Esophagus (tissue), 2 donors: ENCODE results near the gene ZFAND3. TPM values are rescaled to one million over a fixed set of nuclear protein-coding genes. Genes with fewer than 3 reads are reported as not detected.

Experiments
- H3K27ac ChIP-seq, 2 donors: one replicate each; pipeline ENCODE4 v1.5.1; 2013; ENCODE audit warnings: low read depth in 2 of 2, mild to moderate bottlenecking in 2 of 2, inconsistent platforms in 1 of 2, low read length in 1 of 2, moderate library complexity in 1 of 2
- H3K27me3 ChIP-seq, 2 donors: one replicate each; pipeline ENCODE4 v1.6.1; 2013; ENCODE audit warnings: low read length in 2 of 2, control low read depth in 1 of 2, mild to moderate bottlenecking in 1 of 2; ENCODE audit not compliant: insufficient read depth in 2 of 2, control insufficient read depth in 1 of 2
- H3K36me3 ChIP-seq, 2 donors: one replicate each; pipeline ENCODE4 v1.6.1; 2013; ENCODE audit warnings: low read length in 1 of 2; ENCODE audit not compliant: control insufficient read depth in 2 of 2, insufficient read depth in 2 of 2
- H3K4me1 ChIP-seq, 2 donors: one replicate each; pipeline ENCODE4 v1.6.1; 2013; ENCODE audit warnings: low read length in 1 of 2; ENCODE audit not compliant: control insufficient read depth in 2 of 2, insufficient read depth in 2 of 2
- H3K4me3 ChIP-seq, 2 donors: one replicate each; pipeline ENCODE4 v1.5.1; 2013; ENCODE audit warnings: low read length in 2 of 2, mild to moderate bottlenecking in 2 of 2, low read depth in 1 of 2, moderate library complexity in 1 of 2
- H3K9me3 ChIP-seq, 2 donors: one replicate each; pipeline ENCODE4 v1.6.1; 2013; ENCODE audit warnings: mild to moderate bottlenecking in 2 of 2, low read depth in 1 of 2, low read length in 1 of 2, moderate library complexity in 1 of 2; ENCODE audit not compliant: control insufficient read depth in 2 of 2, insufficient read depth in 1 of 2
- WGBS, 2 donors: extraction: QIAGEN DNeasy Blood & Tissue Kit; methylation state at CpG; one replicate each; pipeline ENCODE4 v1.1.7; 2013; 5-methylcytosine and 5-hydroxymethylcytosine counted together
- polyA plus RNA-seq, 2 donors: library from polyadenylated mRNA; stranded (reverse); fragments of 200-250 nt; gene quantifications; one replicate each; pipeline ENCODE4 v1.2.3, GENCODE V29; 2013
- donor health status: healthy with polysubstance abuse.
- donor health status: Bipolar disorder and iron deficiency.

Gene ZFAND3
- polyA plus RNA-seq, 2 donors, result 20.6 to 21.9 TPM

DNA sequence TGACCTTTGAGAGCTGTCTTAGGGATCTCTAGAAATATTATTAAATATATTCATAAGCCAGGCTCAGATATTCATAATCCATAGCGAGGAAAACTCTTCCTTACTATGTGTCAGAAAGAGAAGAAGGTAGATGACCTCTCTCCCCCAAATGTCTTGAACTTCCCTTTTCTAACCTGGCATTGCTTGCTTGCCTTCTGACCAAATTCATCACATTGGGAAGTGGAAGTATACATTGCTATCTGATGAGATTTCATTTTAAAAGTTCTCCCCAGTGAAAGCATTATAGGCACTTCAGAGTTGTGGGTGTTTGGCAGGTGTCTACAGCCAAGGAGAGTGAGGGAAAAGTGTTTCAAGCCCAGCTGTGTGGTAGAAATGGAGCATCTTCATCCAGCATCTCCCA, 197.3 kb downstream of the ZFAND3 start:
- H3K27me3 ChIP-seq, result no peaks in the 10 kb centered on the region
- H3K36me3 ChIP-seq, result no peaks in the 10 kb centered on the region
- no peak overlapping the region for H3K4me3 ChIP-seq
- no peak overlapping the region for H3K27ac ChIP-seq
- no peaks in the 10 kb centered on the region for H3K9me3 ChIP-seq
- 92 to 94% methylated on average over 1 of the region's 1 CpG for WGBS, 2 donors
- no peaks in the 10 kb centered on the region for H3K4me1 ChIP-seq

DNA sequence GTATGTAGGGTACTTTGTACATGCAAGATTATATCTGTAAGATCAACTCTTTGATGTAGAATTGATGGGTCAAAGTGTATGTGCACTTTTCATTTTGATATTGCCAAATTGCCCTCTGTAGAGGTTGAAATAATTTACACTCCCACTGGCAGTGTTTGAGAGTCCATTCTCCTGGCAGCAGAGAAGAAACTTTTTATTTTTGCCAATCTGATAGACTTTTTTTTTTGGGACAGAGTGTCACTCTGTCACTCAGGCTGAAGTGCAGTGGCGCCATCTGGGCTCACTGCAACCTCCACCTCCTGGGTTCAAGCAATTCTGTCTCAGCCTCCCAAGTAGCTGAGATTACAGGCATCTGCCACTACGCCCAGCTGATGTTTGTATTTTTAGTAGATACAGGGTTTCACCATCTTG, 199.2 kb downstream of the ZFAND3 start:
- H3K9me3 ChIP-seq, result no peaks in the 10 kb centered on the region
- no peak overlapping the region for H3K27ac ChIP-seq
- WGBS, 2 donors, result 85 to 96% methylated on average over 2 of the region's 2 CpGs
- no peaks in the 10 kb centered on the region for H3K36me3 ChIP-seq
- H3K4me1 ChIP-seq, result no peaks in the 10 kb centered on the region
- no peak overlapping the region for H3K4me3 ChIP-seq
- H3K27me3 ChIP-seq, result no peaks in the 10 kb centered on the region

- Histone ChIP-seq H3K4me1 (no peaks in the 10 kb centered on the region), H3K27me3 (no peaks in the 10 kb centered on the region), H3K36me3 (no peaks in the 10 kb centered on the region), H3K9me3 (no peaks in the 10 kb centered on the region), H3K27ac (no peak overlapping the region), H3K4me3 (no peak overlapping the region)
- 65 to 70% methylated on average over 2 of the region's 2 CpGs for WGBS, 2 donors
These were observed 201.1 kb downstream of the ZFAND3 start for GRCh38 chr6:38020593-38020992.

DNA sequence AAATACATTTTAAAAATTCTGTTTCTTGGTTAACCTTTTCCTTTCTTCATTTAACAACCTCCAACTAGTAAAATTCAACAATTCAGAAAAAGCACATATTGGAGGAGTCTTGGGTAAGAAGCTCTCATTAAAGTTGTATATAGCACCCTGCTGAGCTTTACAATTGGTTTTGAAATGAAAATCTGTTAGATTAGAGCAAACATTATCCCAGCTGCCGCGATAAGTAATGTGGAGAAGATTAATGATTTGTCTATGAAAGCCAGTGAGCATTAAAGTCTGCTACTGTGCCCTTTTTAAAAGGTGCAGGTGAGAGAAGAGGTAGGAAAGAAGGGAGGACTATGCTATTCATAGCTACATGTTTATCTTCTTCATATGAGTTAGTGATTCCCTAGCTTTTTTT, 201.5 kb downstream of the ZFAND3 start:
- no peaks in the 10 kb centered on the region for H3K9me3 ChIP-seq
- H3K27ac ChIP-seq, result no peak overlapping the region
- H3K4me1 ChIP-seq, result no peaks in the 10 kb centered on the region
- H3K4me3 ChIP-seq, result no peak overlapping the region
- H3K36me3 ChIP-seq, result no peaks in the 10 kb centered on the region
- H3K27me3 ChIP-seq, result no peaks in the 10 kb centered on the region
- WGBS, 2 donors, result 59 to 71% methylated on average over 2 of the region's 2 CpGs

- WGBS, 2 donors, result 50 to 58% methylated on average over 1 of the region's 1 CpG
- no peak overlapping the region for H3K4me3 ChIP-seq
- no peaks in the 10 kb centered on the region for H3K27me3 ChIP-seq
- no peak overlapping the region for H3K27ac ChIP-seq
- H3K9me3 ChIP-seq, result no peaks in the 10 kb centered on the region
- no peaks in the 10 kb centered on the region for H3K4me1 ChIP-seq
- no peaks in the 10 kb centered on the region for H3K36me3 ChIP-seq
These were observed 202.0 kb downstream of the ZFAND3 start for GRCh38 chr6:38021571-38021970.

GRCh38 chr6:38022688-38023087, 203.2 kb downstream of the ZFAND3 start:
- no peaks in the 10 kb centered on the region for H3K27me3 ChIP-seq
- H3K9me3 ChIP-seq, result no peaks in the 10 kb centered on the region
- no peaks in the 10 kb centered on the region for H3K36me3 ChIP-seq
- H3K4me3 ChIP-seq, result no peak overlapping the region
- H3K4me1 ChIP-seq, result no peaks in the 10 kb centered on the region
- no peak overlapping the region for H3K27ac ChIP-seq
- WGBS, 2 donors, result 80 to 100% methylated on average over 1 of the region's 1 CpG

DNA sequence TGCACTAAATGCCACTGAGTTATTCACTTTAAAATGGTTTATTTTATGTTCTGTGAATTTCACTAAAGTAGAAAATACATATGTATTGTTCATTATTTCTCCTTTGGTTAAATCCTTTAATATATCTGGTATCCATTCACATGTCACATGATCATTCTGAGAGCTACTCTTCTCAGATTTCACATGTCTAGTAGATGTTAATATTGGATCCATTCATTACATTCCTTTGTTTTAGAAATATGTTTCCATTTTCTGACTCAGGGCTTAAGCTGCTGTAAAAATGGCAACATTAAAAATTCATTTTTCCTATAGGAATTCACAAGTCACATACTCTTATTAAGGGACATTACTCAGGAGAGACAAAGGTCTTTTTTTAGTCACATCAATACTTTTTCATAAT, 205.4 kb downstream of the ZFAND3 start:
- Histone ChIP-seq H3K27ac (no peak overlapping the region), H3K9me3 (no peaks in the 10 kb centered on the region), H3K4me1 (no peaks in the 10 kb centered on the region), H3K4me3 (no peak overlapping the region), H3K36me3 (no peaks in the 10 kb centered on the region), H3K27me3 (no peaks in the 10 kb centered on the region)

DNA sequence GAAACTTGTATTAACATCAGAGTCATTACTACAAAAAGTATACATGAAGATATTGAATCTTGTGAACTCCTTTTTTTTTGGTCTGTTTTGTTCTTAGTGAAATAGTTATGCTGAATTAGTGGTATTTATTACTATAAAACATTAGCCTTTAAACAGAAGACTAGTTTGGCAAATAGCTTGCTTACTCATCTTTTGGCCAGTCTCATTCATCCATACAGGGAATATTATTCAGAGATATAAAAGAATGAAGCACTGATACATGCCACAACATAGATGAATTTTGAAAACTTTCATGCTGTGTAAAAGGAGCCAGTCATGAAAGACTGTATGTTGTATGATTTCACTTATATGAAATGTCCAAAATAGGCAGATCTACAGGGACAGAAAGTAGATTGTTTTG, 205.9 kb downstream of the ZFAND3 start:
- Histone ChIP-seq H3K9me3 (no peaks in the 10 kb centered on the region), H3K4me3 (no peak overlapping the region), H3K4me1 (no peaks in the 10 kb centered on the region), H3K27ac (no peak overlapping the region), H3K27me3 (no peaks in the 10 kb centered on the region), H3K36me3 (no peaks in the 10 kb centered on the region)

- Histone ChIP-seq H3K9me3 (no peaks in the 10 kb centered on the region), H3K36me3 (no peaks in the 10 kb centered on the region), H3K4me3 (no peak overlapping the region), H3K4me1 (no peaks in the 10 kb centered on the region), H3K27me3 (no peaks in the 10 kb centered on the region), H3K27ac (no peak overlapping the region)
- WGBS, 2 donors, result 66 to 72% methylated on average over 2 of the region's 2 CpGs
These were observed 208.3 kb downstream of the ZFAND3 start for GRCh38 chr6:38027685-38028373.

DNA sequence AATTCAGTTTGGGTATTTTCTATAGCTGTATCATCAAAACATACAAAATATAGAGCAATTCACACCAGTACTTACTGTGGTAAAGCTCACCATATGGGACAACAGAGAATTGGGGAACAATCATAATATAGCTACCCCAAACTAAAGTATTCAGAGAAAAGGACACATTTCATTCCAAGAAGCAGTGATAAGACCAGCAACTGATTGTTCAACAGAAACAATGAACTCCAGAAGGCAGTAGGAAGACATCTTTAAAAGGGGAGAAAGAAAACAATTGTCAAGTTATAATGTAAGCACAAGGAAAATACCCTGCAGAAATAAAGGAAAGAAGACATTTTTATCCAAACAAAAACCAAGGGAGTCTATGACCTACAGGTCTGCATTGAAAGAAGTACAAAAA, 210.9 kb downstream of the ZFAND3 start:
- no peaks in the 10 kb centered on the region for H3K27me3 ChIP-seq
- no peak overlapping the region for H3K27ac ChIP-seq
- no peaks in the 10 kb centered on the region for H3K36me3 ChIP-seq
- no peaks in the 10 kb centered on the region for H3K4me1 ChIP-seq
- H3K9me3 ChIP-seq, result no peaks in the 10 kb centered on the region
- no peak overlapping the region for H3K4me3 ChIP-seq
